ENCODE measurements around the gene CAD.

The CAD gene

DNA sequence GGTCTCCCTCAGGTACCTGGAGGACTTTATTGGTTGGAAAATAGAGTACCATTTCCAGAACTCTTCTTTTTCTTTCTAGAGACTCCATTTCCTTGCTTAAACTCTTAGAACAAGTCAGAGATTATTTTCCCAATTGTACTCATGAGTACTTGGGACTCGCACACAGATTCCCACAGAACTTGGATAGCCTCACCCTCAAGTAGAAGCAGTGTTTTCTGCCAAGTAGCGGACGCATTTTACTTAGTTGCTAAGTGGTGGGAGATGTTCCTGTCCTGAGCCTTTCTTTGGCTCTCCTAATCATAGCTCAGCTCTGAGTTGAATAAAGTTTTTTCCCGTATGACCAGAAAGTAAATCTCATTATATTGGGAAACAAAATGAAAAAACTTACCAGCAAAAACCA, 28.5 kb downstream of the CAD start:
- TF ChIP-seq, protein P1, sequence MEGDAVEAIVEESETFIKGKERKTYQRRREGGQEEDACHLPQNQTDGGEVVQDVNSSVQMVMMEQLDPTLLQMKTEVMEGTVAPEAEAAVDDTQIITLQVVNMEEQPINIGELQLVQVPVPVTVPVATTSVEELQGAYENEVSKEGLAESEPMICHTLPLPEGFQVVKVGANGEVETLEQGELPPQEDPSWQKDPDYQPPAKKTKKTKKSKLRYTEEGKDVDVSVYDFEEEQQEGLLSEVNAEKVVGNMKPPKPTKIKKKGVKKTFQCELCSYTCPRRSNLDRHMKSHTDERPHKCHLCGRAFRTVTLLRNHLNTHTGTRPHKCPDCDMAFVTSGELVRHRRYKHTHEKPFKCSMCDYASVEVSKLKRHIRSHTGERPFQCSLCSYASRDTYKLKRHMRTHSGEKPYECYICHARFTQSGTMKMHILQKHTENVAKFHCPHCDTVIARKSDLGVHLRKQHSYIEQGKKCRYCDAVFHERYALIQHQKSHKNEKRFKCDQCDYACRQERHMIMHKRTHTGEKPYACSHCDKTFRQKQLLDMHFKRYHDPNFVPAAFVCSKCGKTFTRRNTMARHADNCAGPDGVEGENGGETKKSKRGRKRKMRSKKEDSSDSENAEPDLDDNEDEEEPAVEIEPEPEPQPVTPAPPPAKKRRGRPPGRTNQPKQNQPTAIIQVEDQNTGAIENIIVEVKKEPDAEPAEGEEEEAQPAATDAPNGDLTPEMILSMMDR (IDR thresholded peaks at IDR 0.05; ENCODE audit: low read depth, low read length, missing control alignments), result no peak
- H3K4me3 ChIP-seq (ENCODE audit: low read depth, low read length), result no peak overlapping the region
- no peak for DNase-seq (ENCODE audit: low read depth)

DNA sequence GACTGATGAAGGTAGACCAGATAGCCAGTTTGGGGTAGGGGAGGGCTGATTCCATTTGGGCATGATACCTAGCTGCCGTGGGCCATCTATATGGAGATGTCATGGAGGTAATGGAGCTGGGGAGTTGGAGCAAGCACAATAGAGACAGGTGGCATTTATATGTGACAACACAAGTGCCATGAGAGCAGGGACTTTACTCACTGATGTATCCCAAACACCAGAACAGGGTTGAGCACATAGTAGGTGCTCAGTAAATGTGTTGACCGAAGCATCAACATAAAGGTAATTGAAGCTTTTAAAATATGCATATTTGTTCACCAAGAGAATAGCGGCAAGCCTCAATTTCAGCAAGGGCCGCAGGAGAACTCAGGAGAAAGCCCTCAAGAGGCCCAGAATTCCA, 30.7 kb downstream of the CAD start:
- DNase-seq (ENCODE audit: low read depth), result no peak
- H3K4me3 ChIP-seq (ENCODE audit: low read depth, low read length), result no peak overlapping the region
- TF ChIP-seq, protein P1 (IDR thresholded peaks at IDR 0.05; ENCODE audit: low read depth, low read length, missing control alignments), result no peak

DNA sequence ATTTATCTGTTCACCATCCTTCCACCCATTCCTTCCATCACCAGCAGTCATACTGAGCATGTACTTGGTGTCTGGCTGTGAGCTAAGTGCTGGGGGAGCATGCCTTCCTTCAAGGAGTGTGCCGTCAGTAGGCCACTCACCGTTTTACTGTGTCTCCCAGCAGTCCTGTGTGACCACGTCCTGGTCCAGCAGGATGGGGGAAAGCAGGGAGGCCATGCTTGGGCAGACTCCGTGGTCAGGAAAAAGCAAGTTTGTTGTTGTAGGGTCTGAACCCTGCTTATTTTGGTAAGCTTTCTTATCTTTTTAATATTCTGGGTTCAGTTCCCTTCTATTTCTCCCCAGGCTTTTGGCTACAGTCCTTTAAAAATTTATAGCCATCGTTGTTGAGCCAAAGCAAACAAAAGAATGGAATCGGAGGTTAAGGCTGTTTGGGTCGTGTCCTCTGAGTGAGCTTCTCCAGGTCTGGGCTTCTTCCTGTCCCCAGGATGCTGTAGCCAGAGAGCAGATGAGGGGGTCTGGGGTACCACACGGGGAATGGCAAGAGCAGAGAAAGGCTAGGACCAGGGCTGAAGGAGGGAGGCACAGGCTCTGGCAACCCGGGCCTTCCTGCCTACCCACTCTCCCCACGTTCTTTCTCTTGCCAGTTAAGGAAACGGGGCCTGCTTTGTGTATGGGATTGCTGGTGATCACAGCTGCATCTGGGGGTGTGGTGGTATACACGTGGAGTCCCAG, 32.2 kb downstream of the CAD start:
- TF ChIP-seq, protein P1 (IDR thresholded peaks at IDR 0.05; ENCODE audit: low read depth, low read length, missing control alignments), result no peak
- no peak for DNase-seq (ENCODE audit: low read depth)
- H3K4me3 ChIP-seq (ENCODE audit: low read depth, low read length), result no peak overlapping the region

DNA sequence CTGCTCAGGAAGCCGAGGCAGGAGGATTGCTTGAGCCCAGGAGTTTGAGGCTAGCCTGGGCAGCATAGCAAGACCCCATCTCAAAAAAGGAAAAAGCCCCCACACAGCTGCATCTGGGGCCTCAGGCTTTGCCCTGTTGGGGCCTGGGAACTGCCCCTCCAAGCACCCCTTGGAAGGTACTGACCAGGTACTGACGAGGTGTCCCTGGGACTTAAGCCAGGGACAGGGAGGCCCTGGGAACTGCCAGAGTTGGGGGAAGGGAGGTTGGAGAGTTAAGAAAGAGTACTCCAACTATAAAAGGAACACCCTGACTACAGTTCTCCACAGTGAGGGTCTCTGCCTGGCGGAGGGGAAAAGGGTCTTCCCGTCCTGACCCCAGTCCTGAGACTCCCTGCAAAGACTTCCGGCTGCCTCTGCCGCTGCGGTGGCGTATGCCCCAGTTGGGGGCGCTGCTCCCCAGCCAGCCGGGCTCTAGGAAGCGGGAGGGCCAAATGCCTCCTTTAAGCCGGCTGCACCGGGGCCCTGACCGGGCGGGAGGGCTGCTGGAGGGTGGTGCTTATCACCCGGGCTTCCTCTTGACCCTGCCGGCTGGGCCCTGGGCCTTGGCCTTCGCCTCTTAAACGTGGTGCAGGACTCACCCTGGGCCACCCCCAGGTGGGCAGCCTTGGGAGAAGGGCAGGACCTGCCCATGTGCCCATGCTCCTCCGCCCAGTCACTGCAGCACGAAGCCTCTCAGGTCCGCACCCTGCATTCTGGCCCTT, 32.9 kb downstream of the CAD start:
- H3K4me3 ChIP-seq (ENCODE audit: low read depth, low read length), result no peak overlapping the region
- TF ChIP-seq, protein P1 (IDR thresholded peaks at IDR 0.05; ENCODE audit: low read depth, low read length, missing control alignments), result peak; percentile 79
- DNase-seq (ENCODE audit: low read depth), result no peak

DNA sequence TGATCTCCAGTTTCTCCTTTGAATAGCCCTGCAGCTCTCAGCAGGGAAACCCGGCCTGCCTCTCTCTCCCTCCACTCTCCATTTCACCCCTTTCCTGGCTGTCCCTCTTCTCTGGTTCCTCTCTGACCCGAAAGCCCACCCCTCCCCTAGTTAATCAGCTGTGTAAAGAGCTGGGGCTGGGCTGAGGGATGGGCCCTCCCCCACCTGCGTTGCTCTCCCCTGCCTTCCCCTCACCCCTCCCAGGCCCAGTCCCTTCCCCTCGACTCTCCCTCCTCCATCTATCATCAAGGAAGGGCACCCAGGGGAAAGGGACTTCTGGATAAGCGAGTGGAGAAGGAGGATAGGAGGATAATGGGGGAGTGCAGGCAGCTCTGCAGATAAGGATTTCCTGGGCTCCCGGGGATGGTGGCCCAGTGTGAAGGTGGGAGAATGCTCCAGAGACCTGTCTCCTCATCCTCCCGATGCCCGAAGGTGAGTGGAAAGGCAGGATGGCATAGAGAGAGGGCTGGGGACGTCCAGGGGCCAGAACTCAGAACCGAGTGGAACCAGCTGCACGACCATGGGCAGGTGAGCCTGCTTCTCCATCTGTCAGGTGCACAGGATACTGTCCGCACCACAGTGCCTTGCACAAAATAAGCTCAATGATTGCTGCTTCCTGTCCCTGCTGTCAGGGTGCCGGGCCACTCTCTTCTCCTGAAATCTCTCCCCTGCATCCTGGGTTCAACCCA, 33.6 kb downstream of the CAD start:
- TF ChIP-seq, protein P1 (IDR thresholded peaks at IDR 0.05; ENCODE audit: low read depth, low read length, missing control alignments), result no peak
- H3K4me3 ChIP-seq (ENCODE audit: low read depth, low read length), result no peak overlapping the region
- DNase-seq (ENCODE audit: low read depth), result no peak

DNA sequence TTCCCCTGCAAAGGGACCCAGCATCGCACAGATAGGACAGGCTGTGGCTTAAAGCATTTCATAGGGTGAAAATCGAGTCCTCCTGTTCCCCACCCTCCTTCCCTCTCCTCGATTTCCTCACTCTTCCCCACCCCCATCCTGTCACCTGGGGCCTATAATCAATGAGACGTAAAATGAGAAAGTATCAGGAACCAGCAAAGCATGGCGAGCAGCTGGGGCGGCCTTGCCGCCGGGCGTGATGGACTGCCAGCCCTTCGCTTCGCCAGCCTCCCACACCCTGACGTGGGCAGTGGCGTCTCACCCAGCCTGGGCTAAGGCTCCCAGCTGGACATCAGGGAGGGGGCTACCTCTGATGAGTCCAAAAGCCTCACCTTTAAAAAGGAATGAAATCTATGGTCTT, 34.6 kb downstream of the CAD start:
- TF ChIP-seq, protein P1 (IDR thresholded peaks at IDR 0.05; ENCODE audit: low read depth, low read length, missing control alignments), result no peak
- no peak overlapping the region for H3K4me3 ChIP-seq (ENCODE audit: low read depth, low read length)
- DNase-seq (ENCODE audit: low read depth), result no peak
